RWPE1 (cell line): ENCODE data around the gene KCNMA1.

Source experiments
- CTCF ChIA-PET: fragments of 350-600 bp; sonication (Branson Sonifier 250); formaldehyde crosslinking; extraction: SDS; loops from one replicate; lab custom pipeline; 2021; lab: Yijun Ruan, JAX
- POLR2A ChIA-PET: fragments of 400-600 bp; formaldehyde crosslinking; extraction: SDS; loops from one replicate; lab custom pipeline; 2020; ENCODE audit warnings: antibody characterized with exemption; ENCODE audit not compliant: low non-redundant PET; lab: Yijun Ruan, JAX
- DNase-seq: peaks from one replicate; pipeline ENCODE4 v3.0.0; 2012; ENCODE audit warnings: low spot score
- H3K27ac ChIP-seq: fragments of 450-650 bp; 2 replicates; pipeline ENCODE4 v1.5.1; 2017
- CTCF ChIP-seq: fragments of 450-650 bp; conservative IDR thresholded peaks from 2 replicates; pipeline ENCODE4 v1.5.1; 2017; ENCODE audit warnings: low read depth, mild to moderate bottlenecking

KCNMA1 gene

GRCh38 chr10:77233466-77233865 lies 404.1 kb downstream of the KCNMA1 start:
- H3K27ac ChIP-seq, result no peak overlapping the region
- no peak for DNase-seq
- POLR2A ChIA-PET, result no interaction called here
- CTCF ChIA-PET, result interaction anchor here (0.7 kb wide), 1 partner anchor 545 kb away, joined by 3 read pairs; no protein-coding TSS in a partner anchor
- no peak for TF ChIP-seq CTCF

- ChIA-PET POLR2A (no interaction called here), CTCF (no interaction called here)
These were observed 405.6 kb downstream of the KCNMA1 start for GRCh38 chr10:77231884-77232610.

GRCh38 chr10:77231375-77231774 lies 406.2 kb downstream of the KCNMA1 start:
- no peak overlapping the region for H3K27ac ChIP-seq
- ChIA-PET CTCF (no interaction called here), POLR2A (no interaction called here)
- TF ChIP-seq CTCF, result no peak
- no peak for DNase-seq

More at GRCh38 chr10:77231884-77232610, 405.6 kb downstream of the KCNMA1 start:
- H3K27ac ChIP-seq, result no peak overlapping the region
- no peak for TF ChIP-seq CTCF
- no peak for DNase-seq

- ChIA-PET CTCF (interaction anchor here (0.7 to 1.4 kb wide), 2 partner anchors 21 to 57 kb away, joined by 3 read pairs; no protein-coding TSS in a partner anchor), POLR2A (no interaction called here)
- TF ChIP-seq CTCF, result no peak
- H3K27ac ChIP-seq, result no peak overlapping the region
- DNase-seq, result no peak
These were observed 407.4 kb downstream of the KCNMA1 start for GRCh38 chr10:77230194-77230593.

- no peak overlapping the region for H3K27ac ChIP-seq
- no peak for DNase-seq
- POLR2A ChIA-PET, result no interaction called here
- no peak for TF ChIP-seq CTCF
- CTCF ChIA-PET, result interaction anchor here (0.6 to 1.4 kb wide), 2 partner anchors 12 to 22 kb away, joined by 3 read pairs; no protein-coding TSS in a partner anchor
These were observed 407.9 kb downstream of the KCNMA1 start for GRCh38 chr10:77229704-77230103.

- DNase-seq, result no peak
- no peak for TF ChIP-seq CTCF
- ChIA-PET CTCF (no interaction called here), POLR2A (no interaction called here)
- no peak overlapping the region for H3K27ac ChIP-seq
These were observed 409.0 kb downstream of the KCNMA1 start for GRCh38 chr10:77228559-77228958.
